ENCODE results near the gene CCDC97.
"Not testable (repeated sequence)": the region's sequence is repeated elsewhere in the genome, so short reads cannot be mapped to it uniquely, and the experiment has no call there.

The CCDC97 gene

GRCh38 chr19:41310033-41310831 is at the start of gene CCDC97:
Gene CCDC97, plus strand, starts transcription at chr19:41310172. Its CDS starts 139 bp downstream, at chr19:41310311.
- DNase-seq, result peak; percentile 40

- DNase-seq, result no peak
Observed at GRCh38 chr19:41261474-41262190, 48.3 kb upstream of the CCDC97 start.

- DNase-seq, result peak; percentile 100
Observed at GRCh38 chr19:41263042-41263849, 46.7 kb upstream of the CCDC97 start.

- DNase-seq, result peak; percentile 100
Observed at GRCh38 chr19:41263850-41264580, 46.0 kb upstream of the CCDC97 start, which contains the start of gene HNRNPUL1. Gene HNRNPUL1, plus strand, starts transcription at chr19:41264372. Its CDS starts 132 bp downstream, at chr19:41264504.

- DNase-seq, result no peak
Observed at GRCh38 chr19:41264581-41265394, 45.2 kb upstream of the CCDC97 start.

- DNase-seq, result no peak
Observed at GRCh38 chr19:41265395-41266153, 44.4 kb upstream of the CCDC97 start.

- no peak for DNase-seq
Observed at GRCh38 chr19:41269055-41269454, 40.9 kb upstream of the CCDC97 start.

GRCh38 chr19:41269571-41269970 is 40.4 kb upstream of the CCDC97 start:
- DNase-seq, result no peak

GRCh38 chr19:41273076-41273475 is 36.9 kb upstream of the CCDC97 start:
- DNase-seq, result no peak

GRCh38 chr19:41274802-41275201 is 35.2 kb upstream of the CCDC97 start:
- no peak for DNase-seq

- no peak for DNase-seq
Observed at GRCh38 chr19:41276231-41276630, 33.7 kb upstream of the CCDC97 start.

GRCh38 chr19:41278478-41278877 is 31.5 kb upstream of the CCDC97 start:
- no peak for DNase-seq

- DNase-seq, result no peak
Observed at GRCh38 chr19:41288673-41289530, 21.1 kb upstream of the CCDC97 start.

- DNase-seq, result not testable (repeated sequence)
Observed at GRCh38 chr19:41289814-41290213, 20.2 kb upstream of the CCDC97 start.

- DNase-seq, result no peak
Observed at GRCh38 chr19:41294393-41294792, 15.6 kb upstream of the CCDC97 start.

- no peak for DNase-seq
Observed at GRCh38 chr19:41295499-41295898, 14.5 kb upstream of the CCDC97 start.

- DNase-seq, result no peak
Observed at GRCh38 chr19:41296433-41296871, 13.5 kb upstream of the CCDC97 start.

- no peak for DNase-seq
Observed at GRCh38 chr19:41297628-41298347, 12.2 kb upstream of the CCDC97 start.

GRCh38 chr19:41298348-41298964 is 11.5 kb upstream of the CCDC97 start:
- DNase-seq, result peak; percentile 35
